Right renal pelvis (tissue), 4 donors: ENCODE data around the gene LACTBL1. TPM values are rescaled to one million over a fixed set of nuclear protein-coding genes. Genes with fewer than 3 reads are reported as not detected.
"Not testable (repeated sequence)": the region's sequence is repeated elsewhere in the genome, so short reads cannot be mapped to it uniquely, and the experiment has no call there.

Experiments
- DNase-seq, 4 donors: peaks; one replicate each; pipeline ENCODE4 v3.0.0-alpha.2; 2013; ENCODE audit warnings: low read depth in 4 of 4, low spot score in 3 of 4, missing footprints in 1 of 4
- polyA plus RNA-seq, 4 donors: library from polyadenylated mRNA; unstranded; fragments of 120-200 nt; gene quantifications; one replicate each; pipeline ENCODE4 v1.2.1, GENCODE V29; 2013; ENCODE audit not compliant: insufficient read length in 4 of 4

The LACTBL1 gene
- polyA plus RNA-seq, 4 donors, result 0.04 TPM; not detected in 3

- no peak for DNase-seq
These were observed 22.8 kb downstream of the LACTBL1 start for GRCh38 chr1:22949822-22950331.

- DNase-seq, result not testable (repeated sequence)
These were observed 27.5 kb downstream of the LACTBL1 start for GRCh38 chr1:22945171-22945570.

DNA sequence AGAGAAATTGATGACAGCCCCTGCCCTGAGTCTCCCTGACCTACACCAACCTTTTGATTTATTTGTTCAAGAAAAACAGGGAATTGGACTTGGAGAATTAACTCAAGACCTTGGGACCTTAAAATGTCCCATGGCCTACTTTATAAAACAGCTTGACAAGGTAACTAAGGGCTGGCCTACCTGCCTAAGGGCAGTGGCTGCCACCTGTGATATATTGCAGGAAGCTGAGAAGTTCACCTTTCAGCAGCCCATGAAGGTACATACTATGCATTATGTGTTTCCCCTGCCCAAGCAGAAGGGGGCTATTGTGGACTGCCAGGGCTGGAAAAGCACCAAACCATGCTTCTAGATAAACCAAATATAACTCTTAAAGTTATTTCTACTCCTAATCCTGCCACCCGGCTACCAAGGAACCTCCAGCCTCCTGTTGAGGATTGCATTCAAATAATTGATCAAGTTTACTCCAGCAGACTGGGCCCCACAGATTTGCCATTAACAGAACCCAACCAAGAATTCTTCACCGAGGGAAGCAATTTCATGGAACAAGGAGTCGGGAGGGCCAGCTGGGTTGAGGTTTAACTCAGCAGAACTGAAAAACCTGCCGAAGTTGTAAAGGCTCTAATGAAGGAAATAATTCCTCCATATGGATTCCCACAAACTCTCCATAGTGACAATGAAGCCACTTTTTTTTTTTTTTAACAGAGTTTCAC lies 28.2 kb downstream of the LACTBL1 start:
- DNase-seq, result peak in 1 of 4 donors; percentile 44

DNA sequence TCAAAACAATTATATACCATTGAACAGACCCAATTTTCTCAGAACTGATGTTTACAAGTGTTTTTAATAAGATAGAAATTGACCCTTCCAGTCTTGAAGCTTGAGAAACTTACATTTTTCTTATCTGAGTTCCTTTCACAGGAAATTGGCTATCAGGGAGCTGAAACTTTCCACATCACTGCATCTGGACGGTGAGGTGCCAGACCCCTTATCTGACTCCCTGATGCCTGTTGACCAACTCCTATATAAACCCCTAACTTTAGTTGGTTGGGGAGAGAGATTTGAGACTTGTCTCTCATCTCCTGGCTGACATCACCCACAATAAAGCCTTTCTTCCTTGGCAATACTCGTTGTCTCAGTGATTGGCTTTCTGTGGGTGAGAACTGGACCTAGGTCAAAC lies 31.4 kb downstream of the LACTBL1 start:
- no peak for DNase-seq

DNA sequence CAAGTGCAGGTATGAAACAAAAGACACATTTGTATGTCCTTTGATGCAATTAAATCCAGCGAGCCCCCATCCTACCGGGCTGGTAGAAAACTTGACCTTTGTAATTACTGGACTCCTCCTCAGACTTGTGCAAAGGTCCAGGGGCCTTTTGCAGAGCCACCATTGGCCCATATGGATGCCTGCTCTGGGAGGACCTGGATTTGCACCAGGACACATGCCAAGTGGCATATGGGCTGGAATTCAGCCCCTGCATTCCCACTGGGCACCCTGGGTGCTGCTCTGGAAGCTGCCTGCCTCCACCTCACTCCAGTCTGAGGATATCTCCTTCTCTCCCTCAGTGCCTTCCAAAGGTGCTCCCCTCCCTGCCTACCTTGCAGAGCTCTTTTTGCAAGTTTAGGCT lies 36.0 kb downstream of the LACTBL1 start:
- DNase-seq, result no peak

DNA sequence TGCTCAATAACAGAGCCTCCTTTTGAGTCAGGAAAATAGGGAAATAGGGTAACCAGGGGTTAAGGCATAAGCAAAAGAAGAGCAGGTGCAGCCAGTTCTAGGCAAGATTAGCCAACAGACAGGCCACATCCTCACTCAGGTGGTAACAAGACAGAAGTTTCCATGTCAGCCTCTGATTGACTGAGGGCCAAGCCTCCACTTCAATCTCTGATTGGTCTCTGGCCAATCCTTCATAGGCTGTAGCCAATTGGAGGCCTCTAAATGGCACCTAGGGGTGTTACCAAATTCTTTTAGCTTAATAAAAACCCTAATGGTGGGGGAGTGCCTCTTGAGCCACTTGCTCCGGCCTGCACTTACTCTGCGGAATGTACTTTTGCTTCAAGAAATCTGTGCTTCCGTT lies 37.2 kb downstream of the LACTBL1 start:
- no peak for DNase-seq

DNA sequence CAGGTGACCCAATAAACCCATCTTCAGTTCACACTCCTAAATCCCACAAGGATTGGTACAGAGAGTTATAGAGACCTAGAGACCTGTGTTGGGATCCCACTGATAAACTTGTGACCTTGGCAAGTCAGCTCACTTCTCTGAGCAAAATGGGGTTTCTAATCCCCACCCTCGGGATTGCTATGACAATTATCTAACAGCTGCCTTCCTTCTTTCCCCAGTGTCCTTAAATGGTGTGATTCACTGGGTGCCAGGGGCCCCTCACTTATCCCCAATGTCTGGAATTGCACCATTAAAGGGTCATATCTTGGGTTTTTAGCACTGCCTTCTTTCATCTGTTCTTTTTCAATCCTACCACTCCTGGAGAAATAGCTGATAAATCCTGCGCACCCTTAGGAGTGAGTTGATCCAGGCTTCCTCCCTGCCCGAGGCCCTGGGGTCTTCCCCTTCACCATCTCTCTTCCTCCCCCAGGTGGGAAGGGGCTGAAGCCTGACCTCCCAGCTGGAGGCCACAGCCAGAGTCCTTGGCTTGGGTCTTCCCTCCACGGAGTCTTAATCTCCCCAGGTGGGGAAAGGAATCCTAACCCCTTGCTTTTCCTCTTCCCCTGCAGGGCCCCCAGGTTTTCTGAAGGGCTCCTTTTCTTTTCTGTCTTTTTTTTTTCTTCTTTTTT lies 39.7 kb downstream of the LACTBL1 start:
- no peak for DNase-seq

- no peak for DNase-seq
These were observed 42.3 kb downstream of the LACTBL1 start for GRCh38 chr1:22930240-22930912.

GRCh38 chr1:22925111-22925510 lies 47.6 kb downstream of the LACTBL1 start:
- DNase-seq, result no peak

DNA sequence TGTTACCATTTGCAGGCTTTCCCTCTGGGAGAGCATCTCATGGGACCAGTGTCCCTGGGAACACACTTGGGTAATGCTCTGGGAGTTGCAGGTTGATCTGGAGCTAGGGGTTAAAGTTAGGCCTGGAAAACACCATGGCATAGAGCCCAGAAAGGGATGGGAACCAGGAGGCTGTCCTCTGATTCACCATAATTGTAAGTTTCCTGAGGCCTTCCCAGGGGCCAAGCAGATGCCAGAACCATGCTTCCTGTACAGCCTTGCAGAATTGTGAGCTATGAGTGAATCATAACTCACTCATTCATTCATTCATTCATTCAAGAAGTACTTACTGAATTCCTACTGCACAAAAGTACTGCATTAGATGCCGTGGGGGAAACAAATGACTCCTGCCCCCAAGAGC lies 50.0 kb downstream of the LACTBL1 start:
- no peak for DNase-seq

GRCh38 chr1:22921452-22922126 lies 51.1 kb downstream of the LACTBL1 start:
- DNase-seq, result no peak

GRCh38 chr1:22920734-22921451 lies 51.8 kb downstream of the LACTBL1 start:
- DNase-seq, result no peak

DNA sequence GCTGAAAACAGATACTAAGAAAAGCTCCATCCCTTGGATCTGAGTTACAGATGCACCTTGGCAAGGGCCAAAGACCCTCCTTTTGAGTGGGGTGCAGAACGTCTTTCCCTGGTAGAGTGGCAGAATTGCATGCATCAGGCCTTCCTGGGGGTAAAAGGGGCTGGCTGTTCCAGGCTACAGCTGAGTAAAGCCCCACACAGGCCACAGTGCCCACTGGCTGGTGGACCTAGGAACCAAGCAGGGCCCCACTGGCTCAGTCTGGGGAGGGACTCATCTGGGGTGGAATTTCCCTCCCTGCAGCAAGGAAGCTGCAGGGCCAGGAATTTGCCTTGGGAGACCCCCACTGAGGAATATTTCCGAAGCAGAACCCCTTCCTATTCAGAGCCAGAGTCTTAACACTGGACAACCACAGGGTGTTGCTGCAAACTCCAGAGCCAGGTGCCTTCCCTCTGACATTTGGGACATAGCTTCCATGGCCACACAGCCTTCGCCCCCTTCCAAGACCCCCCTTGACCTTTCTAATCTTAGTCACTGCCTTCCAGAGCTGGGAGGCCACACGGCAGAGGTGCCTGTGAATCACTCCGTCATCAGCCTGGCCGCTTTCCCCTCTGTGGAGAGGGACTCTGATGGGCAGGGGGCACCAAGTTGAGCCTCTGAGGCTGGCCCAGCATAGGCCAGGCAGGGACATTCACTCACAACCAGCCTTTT lies 52.5 kb downstream of the LACTBL1 start:
- no peak for DNase-seq

- no peak for DNase-seq
These were observed 53.2 kb downstream of the LACTBL1 start for GRCh38 chr1:22919341-22920025.

DNA sequence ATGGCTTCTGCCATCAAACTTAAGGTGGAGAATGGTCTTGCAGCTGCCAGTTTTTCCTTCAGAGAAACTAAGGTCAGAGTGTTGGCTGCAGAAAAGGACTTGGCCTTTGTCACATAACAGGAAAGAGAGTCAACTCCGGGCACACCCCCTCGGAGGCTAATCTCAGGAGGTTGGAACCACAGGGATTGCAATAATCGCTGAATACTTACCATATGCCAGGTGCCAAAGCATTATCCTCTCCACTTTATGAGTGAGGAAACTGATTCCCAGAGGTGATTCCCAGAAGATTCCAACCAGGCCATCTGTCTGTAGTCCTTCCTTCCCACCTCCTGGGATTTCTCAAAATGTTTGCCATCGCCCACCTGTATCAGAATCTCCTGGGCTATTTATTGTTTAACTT lies 54.0 kb downstream of the LACTBL1 start:
- no peak for DNase-seq

- no peak for DNase-seq
These were observed 54.7 kb downstream of the LACTBL1 start for GRCh38 chr1:22917989-22918388.

GRCh38 chr1:22916471-22916820 lies 56.2 kb downstream of the LACTBL1 start:
- no peak for DNase-seq

- no peak for DNase-seq
These were observed 56.7 kb downstream of the LACTBL1 start for GRCh38 chr1:22915816-22916470.

GRCh38 chr1:22915231-22915630 lies 57.4 kb downstream of the LACTBL1 start:
- no peak for DNase-seq
